Esophagus muscularis mucosa (tissue), 3 donors: ENCODE measurements around the gene MPC1L.

Experiments
- EP300 ChIP-seq: sonication (generic); formaldehyde crosslinking; IDR thresholded peaks from one replicate; pipeline ENCODE4 v1.6.1; 2017; ENCODE audit warnings: antibody characterized with exemption
- TF ChIP-seq, protein P1 (sequence below), 3 experiments: fragments of 200-600 bp in 2 of 3; fragments of 450-650 bp in 1 of 3; sonication (generic) in 2 of 3; IDR thresholded peaks; one replicate each; pipeline ENCODE4 v1.5.1; 2017 to 2019; ENCODE audit warnings: antibody characterized with exemption in 3 of 3, mild to moderate bottlenecking in 2 of 3, moderate library complexity in 1 of 3

DNA sequence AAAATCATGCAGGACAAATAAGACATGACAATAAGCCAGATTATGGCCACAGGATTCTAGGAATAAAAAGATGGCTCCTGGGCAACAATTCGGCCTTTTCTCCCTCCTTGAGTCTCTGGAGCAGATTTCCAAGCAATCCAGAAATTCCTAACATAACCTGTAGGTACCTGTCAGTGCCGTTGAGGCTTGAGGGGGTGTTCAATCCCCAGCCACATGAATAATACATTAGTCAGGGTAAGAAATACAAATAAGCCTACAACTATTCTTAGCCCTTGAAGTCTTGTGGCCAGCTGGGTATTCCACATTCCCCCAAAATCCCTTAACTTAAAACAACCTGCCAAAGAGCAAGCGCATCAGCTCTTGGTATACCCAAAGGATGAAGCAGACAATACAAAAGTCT, 14.5 kb downstream of the MPC1L start:
- TF ChIP-seq, protein P1, sequence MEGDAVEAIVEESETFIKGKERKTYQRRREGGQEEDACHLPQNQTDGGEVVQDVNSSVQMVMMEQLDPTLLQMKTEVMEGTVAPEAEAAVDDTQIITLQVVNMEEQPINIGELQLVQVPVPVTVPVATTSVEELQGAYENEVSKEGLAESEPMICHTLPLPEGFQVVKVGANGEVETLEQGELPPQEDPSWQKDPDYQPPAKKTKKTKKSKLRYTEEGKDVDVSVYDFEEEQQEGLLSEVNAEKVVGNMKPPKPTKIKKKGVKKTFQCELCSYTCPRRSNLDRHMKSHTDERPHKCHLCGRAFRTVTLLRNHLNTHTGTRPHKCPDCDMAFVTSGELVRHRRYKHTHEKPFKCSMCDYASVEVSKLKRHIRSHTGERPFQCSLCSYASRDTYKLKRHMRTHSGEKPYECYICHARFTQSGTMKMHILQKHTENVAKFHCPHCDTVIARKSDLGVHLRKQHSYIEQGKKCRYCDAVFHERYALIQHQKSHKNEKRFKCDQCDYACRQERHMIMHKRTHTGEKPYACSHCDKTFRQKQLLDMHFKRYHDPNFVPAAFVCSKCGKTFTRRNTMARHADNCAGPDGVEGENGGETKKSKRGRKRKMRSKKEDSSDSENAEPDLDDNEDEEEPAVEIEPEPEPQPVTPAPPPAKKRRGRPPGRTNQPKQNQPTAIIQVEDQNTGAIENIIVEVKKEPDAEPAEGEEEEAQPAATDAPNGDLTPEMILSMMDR (IDR thresholded peaks at IDR 0.05), result no peak
- TF ChIP-seq EP300, result no peak
